Natural killer cell (primary cell): ENCODE measurements around the gene BRD2. TPM values are rescaled to one million over a fixed set of nuclear protein-coding genes. Genes with fewer than 3 reads are reported as not detected.

Source experiments
- ATAC-seq, 3 donors: fragments of 150-1000 bp in 2 of 3; fragments of 200-7000 bp in 1 of 3; cut with Tn5 transposase; 1 replicate in 1 of 3; 2 replicates in 2 of 3; pipeline ENCODE4 v1.10.0; 2021; ENCODE audit warnings: mild to moderate bottlenecking in 2 of 3, moderate library complexity in 2 of 3
- DNase-seq, 2 donors: peaks; one replicate each; pipeline versions ENCODE4 v3.0.0 to v3.0.0-alpha.2; 2013 to 2021; ENCODE audit warnings: mixed read lengths in 1 of 2
- H3K27ac ChIP-seq: one replicate; pipeline ENCODE4 v1.5.1; 2013; ENCODE audit warnings: mild to moderate bottlenecking, low read length
- H3K27me3 ChIP-seq: one replicate; pipeline ENCODE4 v1.6.1; 2013; ENCODE audit warnings: low read length; ENCODE audit not compliant: control insufficient read depth, insufficient read depth
- H3K36me3 ChIP-seq: one replicate; pipeline ENCODE4 v1.6.1; 2013; ENCODE audit warnings: low read length; ENCODE audit not compliant: control insufficient read depth, insufficient read depth
- H3K4me1 ChIP-seq: one replicate; pipeline ENCODE4 v1.6.1; 2013; ENCODE audit warnings: low read length; ENCODE audit not compliant: control insufficient read depth, insufficient read depth
- H3K4me3 ChIP-seq: one replicate; pipeline ENCODE4 v1.5.1; 2013; ENCODE audit warnings: low read length
- H3K9me3 ChIP-seq: one replicate; pipeline ENCODE4 v1.6.1; 2013; ENCODE audit warnings: low read length; ENCODE audit not compliant: control insufficient read depth, insufficient read depth
- H3K27ac Mint-ChIP-seq, 2 donors: one replicate each; pipeline ENCODE4 v1.8.0; 2022; ENCODE audit warnings: mild to moderate bottlenecking in 2 of 2, mixed read lengths in 2 of 2, moderate library complexity in 1 of 2
- H3K27me3 Mint-ChIP-seq, 2 donors: one replicate each; pipeline ENCODE4 v1.8.0; 2022; ENCODE audit warnings: low read depth in 2 of 2, mixed read lengths in 2 of 2
- H3K36me3 Mint-ChIP-seq: one replicate; pipeline ENCODE4 v1.8.0; 2022; ENCODE audit warnings: mixed read lengths
- H3K4me1 Mint-ChIP-seq, 2 donors: one replicate each; pipeline ENCODE4 v1.8.0; 2022; ENCODE audit warnings: mixed read lengths in 2 of 2
- H3K4me3 Mint-ChIP-seq: one replicate; pipeline ENCODE4 v1.8.0; 2022; ENCODE audit warnings: mild to moderate bottlenecking, moderate library complexity, mixed read lengths
- H3K9me3 Mint-ChIP-seq, 2 donors: one replicate each; pipeline ENCODE4 v1.8.0; 2022; ENCODE audit warnings: mixed read lengths in 2 of 2
- WGBS: methylation state at CpG from one replicate; pipeline ENCODE4 v1.1.7; 2013; ENCODE audit warnings: missing lambda C conversion rate; ENCODE audit not compliant: insufficient coverage; 5-methylcytosine and 5-hydroxymethylcytosine counted together
- intact Hi-C: fragments of 100-400 bp; cut with micrococcal nuclease; formaldehyde crosslinking; loops from one replicate; pipeline ENCODE4 v1.14.2; 2022
- total RNA-seq, 4 donors: library from RNA; stranded (reverse); fragments of 120-200 nt in 1 of 4; gene quantifications; one replicate each; pipeline versions ENCODE4 v1.2.3 to v1.2.4, GENCODE V29; 2013 to 2022
- TF ChIP-seq, protein P1 (sequence below): fragments of 200-600 bp; IDR thresholded peaks from one replicate; pipeline ENCODE4 v1.8.0; 2022; ENCODE audit warnings: antibody characterized with exemption

The BRD2 gene
- total RNA-seq, 3 donors from 2014 or later (not counting 1 experiment from before 2014, with no cell fraction given): 653 to 886 (median 714) TPM

DNA sequence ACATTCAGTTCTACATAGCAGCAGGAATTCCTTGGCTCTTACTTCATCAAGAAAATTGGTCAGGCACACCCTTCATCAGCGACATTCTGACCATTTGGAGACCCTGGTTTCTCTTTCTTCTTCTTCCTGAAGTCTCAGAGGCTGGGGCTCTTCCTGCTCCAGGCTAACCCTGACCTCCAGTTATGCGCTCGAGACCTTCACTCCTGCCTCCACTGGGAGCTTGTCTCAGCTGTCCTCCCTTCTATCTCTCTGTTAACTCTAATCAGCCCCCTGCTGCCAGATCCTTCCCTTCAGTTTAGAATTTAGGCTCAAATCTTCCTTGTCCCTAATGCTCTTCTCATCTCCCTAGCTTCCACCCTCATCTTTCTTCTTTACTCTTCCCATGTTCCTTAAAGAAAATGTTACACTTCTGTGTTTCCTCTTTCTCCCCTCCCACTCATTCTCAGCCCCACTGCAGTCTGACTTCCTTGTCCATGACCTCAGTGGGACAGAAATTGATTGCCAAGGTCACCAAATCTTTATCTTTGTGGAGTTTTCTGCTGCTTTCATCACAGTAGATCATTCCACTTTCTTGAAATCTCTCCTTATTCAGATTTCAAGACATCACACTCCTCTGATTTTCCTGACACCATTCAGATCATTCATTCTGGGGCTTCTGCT is 49.4 kb downstream of the BRD2 start:
- Histone ChIP-seq H3K27me3 (no peaks in the 10 kb centered on the region), H3K27ac (peak overlapping the region; percentile 88), H3K4me1 (peaks cover 24% of the 10 kb centered on the region), H3K9me3 (no peaks in the 10 kb centered on the region), H3K36me3 (no peaks in the 10 kb centered on the region), H3K4me3 (no peak overlapping the region)
- H3K27me3 Mint-ChIP-seq: peaks cover 9 to 23% of the 10 kb centered on the region in 2 donors
- H3K36me3 Mint-ChIP-seq: no peaks in the 10 kb centered on the region
- H3K9me3 Mint-ChIP-seq: no peaks in the 10 kb centered on the region
- no peak for DNase-seq
- intact Hi-C loops: loop anchor here (5.0 kb wide), 1 partner anchor 129 kb away; no protein-coding TSS in a partner anchor
- 89% methylated on average over 3 of the region's 3 CpGs for WGBS
- TF ChIP-seq, protein P1, sequence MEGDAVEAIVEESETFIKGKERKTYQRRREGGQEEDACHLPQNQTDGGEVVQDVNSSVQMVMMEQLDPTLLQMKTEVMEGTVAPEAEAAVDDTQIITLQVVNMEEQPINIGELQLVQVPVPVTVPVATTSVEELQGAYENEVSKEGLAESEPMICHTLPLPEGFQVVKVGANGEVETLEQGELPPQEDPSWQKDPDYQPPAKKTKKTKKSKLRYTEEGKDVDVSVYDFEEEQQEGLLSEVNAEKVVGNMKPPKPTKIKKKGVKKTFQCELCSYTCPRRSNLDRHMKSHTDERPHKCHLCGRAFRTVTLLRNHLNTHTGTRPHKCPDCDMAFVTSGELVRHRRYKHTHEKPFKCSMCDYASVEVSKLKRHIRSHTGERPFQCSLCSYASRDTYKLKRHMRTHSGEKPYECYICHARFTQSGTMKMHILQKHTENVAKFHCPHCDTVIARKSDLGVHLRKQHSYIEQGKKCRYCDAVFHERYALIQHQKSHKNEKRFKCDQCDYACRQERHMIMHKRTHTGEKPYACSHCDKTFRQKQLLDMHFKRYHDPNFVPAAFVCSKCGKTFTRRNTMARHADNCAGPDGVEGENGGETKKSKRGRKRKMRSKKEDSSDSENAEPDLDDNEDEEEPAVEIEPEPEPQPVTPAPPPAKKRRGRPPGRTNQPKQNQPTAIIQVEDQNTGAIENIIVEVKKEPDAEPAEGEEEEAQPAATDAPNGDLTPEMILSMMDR: no peak
- H3K4me1 Mint-ChIP-seq: peaks cover 5 to 28% of the 10 kb centered on the region in 2 donors
- no peak overlapping the region for H3K27ac Mint-ChIP-seq
- ATAC-seq: no peak
- H3K4me3 Mint-ChIP-seq: no peak overlapping the region

GRCh38 chr6:33018418-33018817 is 50.0 kb downstream of the BRD2 start:
- Mint-ChIP-seq H3K4me3 (no peak overlapping the region), H3K27ac (no peak overlapping the region), H3K36me3 (no peaks in the 10 kb centered on the region), H3K4me1 (peaks cover 5 to 28% of the 10 kb centered on the region in 2 donors), H3K27me3 (peaks cover 3 to 18% of the 10 kb centered on the region in 2 donors), H3K9me3 (no peaks in the 10 kb centered on the region)
- peaks cover 24% of the 10 kb centered on the region for H3K4me1 ChIP-seq
- H3K4me3 ChIP-seq: no peak overlapping the region
- intact Hi-C loops: loop anchor here (5.0 kb wide), 1 partner anchor 129 kb away; no protein-coding TSS in a partner anchor
- H3K27me3 ChIP-seq: no peaks in the 10 kb centered on the region
- DNase-seq: no peak
- TF ChIP-seq, protein P1: no peak
- H3K27ac ChIP-seq: peak overlapping the region; percentile 88
- H3K36me3 ChIP-seq: no peaks in the 10 kb centered on the region
- ATAC-seq: no peak
- H3K9me3 ChIP-seq: no peaks in the 10 kb centered on the region

DNA sequence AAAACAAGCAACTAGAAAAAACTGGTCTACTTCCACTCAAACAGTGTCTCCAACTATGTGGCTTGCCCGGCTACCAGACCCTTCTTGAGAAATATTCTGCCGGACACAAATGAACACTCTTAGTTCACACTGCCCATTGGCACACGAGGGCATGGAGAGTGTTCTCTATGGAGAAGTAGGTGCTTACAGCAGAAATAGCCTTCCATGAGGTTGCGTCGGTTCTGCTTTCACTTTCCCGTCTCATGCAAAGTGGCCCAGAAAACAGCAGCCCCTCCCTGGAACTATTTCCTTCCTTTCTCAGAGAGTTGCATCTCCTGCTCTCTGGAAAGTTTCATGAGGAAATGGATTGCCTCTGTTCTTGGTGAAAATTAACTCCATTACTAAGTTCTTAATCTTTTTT is 50.5 kb downstream of the BRD2 start:
- Mint-ChIP-seq H3K27ac (peak overlapping the region; percentile 11 to 56), H3K27me3 (peaks cover 0 to 16% of the 10 kb centered on the region in 2 donors), H3K36me3 (no peaks in the 10 kb centered on the region), H3K4me3 (peak overlapping the region; percentile 79), H3K9me3 (no peaks in the 10 kb centered on the region), H3K4me1 (peaks cover 5 to 28% of the 10 kb centered on the region in 2 donors)
- intact Hi-C loops: loop anchor here (5.0 kb wide), 1 partner anchor 128 kb away; no protein-coding TSS in a partner anchor
- Histone ChIP-seq H3K27me3 (no peaks in the 10 kb centered on the region), H3K9me3 (no peaks in the 10 kb centered on the region), H3K4me1 (peaks cover 24% of the 10 kb centered on the region), H3K4me3 (no peak overlapping the region), H3K36me3 (no peaks in the 10 kb centered on the region), H3K27ac (peak overlapping the region; percentile 88)
- peak in 1 of 2 donors; percentile 67 for DNase-seq
- TF ChIP-seq, protein P1: no peak
- 2% methylated on average over 6 of the region's 6 CpGs for WGBS
- peak in 2 of 3 donors; percentile 78 to 85 for ATAC-seq
